ENCODE results near the gene ADH6.

Gene ADH6

GRCh38 chr4:99207911-99208718 is 10.9 kb downstream of the ADH6 start:
- TF ChIP-seq CSDC2 (CRISPR knock-in tag; IDR thresholded peaks at IDR 0.05) (no peak), ZNF8 (CRISPR knock-in tag; IDR thresholded peaks at IDR 0.05) (no peak), SNAI2 (CRISPR knock-in tag; IDR thresholded peaks at IDR 0.05) (no peak), ARNTL (CRISPR knock-in tag; IDR thresholded peaks at IDR 0.05; ENCODE audit: borderline replicate concordance, low read depth) (no peak), TOX (CRISPR knock-in tag; IDR thresholded peaks at IDR 0.05; ENCODE audit: borderline replicate concordance) (no peak), BACH2 (CRISPR knock-in tag; IDR thresholded peaks at IDR 0.05; ENCODE audit: borderline replicate concordance) (no peak), ZFP3 (CRISPR knock-in tag; IDR thresholded peaks at IDR 0.05) (no peak), CSRNP3 (CRISPR knock-in tag; IDR thresholded peaks at IDR 0.05) (no peak), PPARA (CRISPR knock-in tag; IDR thresholded peaks at IDR 0.05; ENCODE audit: borderline replicate concordance) (no peak)
- TF ChIP-seq, protein P1, sequence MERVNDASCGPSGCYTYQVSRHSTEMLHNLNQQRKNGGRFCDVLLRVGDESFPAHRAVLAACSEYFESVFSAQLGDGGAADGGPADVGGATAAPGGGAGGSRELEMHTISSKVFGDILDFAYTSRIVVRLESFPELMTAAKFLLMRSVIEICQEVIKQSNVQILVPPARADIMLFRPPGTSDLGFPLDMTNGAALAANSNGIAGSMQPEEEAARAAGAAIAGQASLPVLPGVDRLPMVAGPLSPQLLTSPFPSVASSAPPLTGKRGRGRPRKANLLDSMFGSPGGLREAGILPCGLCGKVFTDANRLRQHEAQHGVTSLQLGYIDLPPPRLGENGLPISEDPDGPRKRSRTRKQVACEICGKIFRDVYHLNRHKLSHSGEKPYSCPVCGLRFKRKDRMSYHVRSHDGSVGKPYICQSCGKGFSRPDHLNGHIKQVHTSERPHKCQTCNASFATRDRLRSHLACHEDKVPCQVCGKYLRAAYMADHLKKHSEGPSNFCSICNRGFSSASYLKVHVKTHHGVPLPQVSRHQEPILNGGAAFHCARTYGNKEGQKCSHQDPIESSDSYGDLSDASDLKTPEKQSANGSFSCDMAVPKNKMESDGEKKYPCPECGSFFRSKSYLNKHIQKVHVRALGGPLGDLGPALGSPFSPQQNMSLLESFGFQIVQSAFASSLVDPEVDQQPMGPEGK (CRISPR knock-in tag; IDR thresholded peaks at IDR 0.05; ENCODE audit: borderline replicate concordance) = no peak
- no peak for ATAC-seq

- ATAC-seq = no peak
- TF ChIP-seq CREB5 (CRISPR knock-in tag; IDR thresholded peaks at IDR 0.05; ENCODE audit: low read depth) = no peak
- no peak for TF ChIP-seq ARNTL (CRISPR knock-in tag; IDR thresholded peaks at IDR 0.05; ENCODE audit: borderline replicate concordance, low read depth)
- no peak for TF ChIP-seq RARB (CRISPR knock-in tag; IDR thresholded peaks at IDR 0.05)
- TF ChIP-seq ZC3H10 (CRISPR knock-in tag; IDR thresholded peaks at IDR 0.05) = no peak
- TF ChIP-seq GLIS3 (CRISPR knock-in tag; IDR thresholded peaks at IDR 0.05) = no peak
- no peak for TF ChIP-seq TOX (CRISPR knock-in tag; IDR thresholded peaks at IDR 0.05; ENCODE audit: borderline replicate concordance)
- no peak for TF ChIP-seq ISL1 (CRISPR knock-in tag; IDR thresholded peaks at IDR 0.05)
- TF ChIP-seq, protein P2, sequence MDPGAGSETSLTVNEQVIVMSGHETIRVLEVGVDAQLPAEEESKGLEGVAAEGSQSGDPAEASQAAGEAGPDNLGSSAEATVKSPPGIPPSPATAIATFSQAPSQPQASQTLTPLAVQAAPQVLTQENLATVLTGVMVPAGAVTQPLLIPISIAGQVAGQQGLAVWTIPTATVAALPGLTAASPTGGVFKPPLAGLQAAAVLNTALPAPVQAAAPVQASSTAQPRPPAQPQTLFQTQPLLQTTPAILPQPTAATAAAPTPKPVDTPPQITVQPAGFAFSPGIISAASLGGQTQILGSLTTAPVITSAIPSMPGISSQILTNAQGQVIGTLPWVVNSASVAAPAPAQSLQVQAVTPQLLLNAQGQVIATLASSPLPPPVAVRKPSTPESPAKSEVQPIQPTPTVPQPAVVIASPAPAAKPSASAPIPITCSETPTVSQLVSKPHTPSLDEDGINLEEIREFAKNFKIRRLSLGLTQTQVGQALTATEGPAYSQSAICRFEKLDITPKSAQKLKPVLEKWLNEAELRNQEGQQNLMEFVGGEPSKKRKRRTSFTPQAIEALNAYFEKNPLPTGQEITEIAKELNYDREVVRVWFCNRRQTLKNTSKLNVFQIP (CRISPR knock-in tag; IDR thresholded peaks at IDR 0.05; ENCODE audit: borderline replicate concordance, low read depth) = no peak
- no peak for TF ChIP-seq PPARA (CRISPR knock-in tag; IDR thresholded peaks at IDR 0.05; ENCODE audit: borderline replicate concordance)
- TF ChIP-seq SNAI2 (CRISPR knock-in tag; IDR thresholded peaks at IDR 0.05) = no peak
- TF ChIP-seq ZNF8 (CRISPR knock-in tag; IDR thresholded peaks at IDR 0.05) = no peak
- no peak for TF ChIP-seq ZFP3 (CRISPR knock-in tag; IDR thresholded peaks at IDR 0.05)
- no peak for TF ChIP-seq ZNF70 (CRISPR knock-in tag; IDR thresholded peaks at IDR 0.05)
- no peak for TF ChIP-seq BACH2 (CRISPR knock-in tag; IDR thresholded peaks at IDR 0.05; ENCODE audit: borderline replicate concordance)
- TF ChIP-seq TCF4 (CRISPR knock-in tag; IDR thresholded peaks at IDR 0.05; ENCODE audit: borderline replicate concordance) = no peak
- TF ChIP-seq CSRNP3 (CRISPR knock-in tag; IDR thresholded peaks at IDR 0.05) = no peak
- no peak for TF ChIP-seq OSR1 (CRISPR knock-in tag; IDR thresholded peaks at IDR 0.05)
- TF ChIP-seq CSDC2 (CRISPR knock-in tag; IDR thresholded peaks at IDR 0.05) = no peak
These were observed 11.8 kb downstream of the ADH6 start for GRCh38 chr4:99207069-99207743.
